HG03108 (cell line): Measurements from ENCODE around the gene NUTM2E.
"Not testable (repeated sequence)": the region's sequence is repeated elsewhere in the genome, so short reads cannot be mapped to it uniquely, and the experiment has no call there.

ENCODE experiments used
- ATAC-seq: cut with Tn5 transposase; IDR thresholded peaks from one replicate; pipeline ENCODE4 v1.9.1; 2021; ENCODE audit warnings: moderate library complexity; ENCODE audit not compliant: unreplicated experiment

NUTM2E gene

GRCh38 chr10:79826496-79827215 is at the start of gene NUTM2E:
TSS of gene NUTM2E (plus strand) at chr10:79826739. CDS start at chr10:79841741, 15,002 bp downstream.
- peak; percentile 93 for ATAC-seq

- not testable (repeated sequence) for ATAC-seq
Observed at GRCh38 chr10:79777997-79778396, 48.5 kb upstream of the NUTM2E start.

GRCh38 chr10:79779310-79779938 is 47.1 kb upstream of the NUTM2E start:
- peak; percentile 85 for ATAC-seq

GRCh38 chr10:79779992-79780391 is 46.5 kb upstream of the NUTM2E start:
- not testable (repeated sequence) for ATAC-seq

GRCh38 chr10:79781584-79781983 is 45.0 kb upstream of the NUTM2E start:
- ATAC-seq, result not testable (repeated sequence)

- ATAC-seq, result not testable (repeated sequence)
Observed at GRCh38 chr10:79787455-79787952, 39.0 kb upstream of the NUTM2E start.

- not testable (repeated sequence) for ATAC-seq
Observed at GRCh38 chr10:79789351-79789750, 37.2 kb upstream of the NUTM2E start.

- not testable (repeated sequence) for ATAC-seq
Observed at GRCh38 chr10:79791906-79792517, 34.5 kb upstream of the NUTM2E start.

- not testable (repeated sequence) for ATAC-seq
Observed at GRCh38 chr10:79799337-79799736, 27.2 kb upstream of the NUTM2E start.

GRCh38 chr10:79805857-79806256 is 20.7 kb upstream of the NUTM2E start:
- ATAC-seq, result not testable (repeated sequence)

- not testable (repeated sequence) for ATAC-seq
Observed at GRCh38 chr10:79811895-79812294, 14.6 kb upstream of the NUTM2E start.

- ATAC-seq, result not testable (repeated sequence)
Observed at GRCh38 chr10:79816290-79816689, 10.2 kb upstream of the NUTM2E start.

GRCh38 chr10:79823387-79823786 is 3.2 kb upstream of the NUTM2E start:
- ATAC-seq, result not testable (repeated sequence)

- peak; percentile 10 for ATAC-seq
Observed at GRCh38 chr10:79825587-79826011, 940 bp upstream of the NUTM2E start.

- not testable (repeated sequence) for ATAC-seq
Observed at GRCh38 chr10:79826131-79826495, 426 bp upstream of the NUTM2E start.

- not testable (repeated sequence) for ATAC-seq
Observed at GRCh38 chr10:79833833-79834232, 7.3 kb downstream of the NUTM2E start.

- ATAC-seq, result not testable (repeated sequence)
Observed at GRCh38 chr10:79835891-79836290, 9.4 kb downstream of the NUTM2E start.

- ATAC-seq, result not testable (repeated sequence)
Observed at GRCh38 chr10:79836891-79837290, 10.4 kb downstream of the NUTM2E start.

- ATAC-seq, result not testable (repeated sequence)
Observed at GRCh38 chr10:79838441-79838840, 11.9 kb downstream of the NUTM2E start.

GRCh38 chr10:79853191-79853854 is 26.8 kb downstream of the NUTM2E start:
- ATAC-seq, result not testable (repeated sequence)

- not testable (repeated sequence) for ATAC-seq
Observed at GRCh38 chr10:79862269-79862668, 35.7 kb downstream of the NUTM2E start.
